Panc1 (cell line): ENCODE results near the gene FDCSP.

ENCODE experiments used
- POLR2AphosphoS5 ChIP-seq: IDR thresholded peaks from 2 replicates; pipeline ENCODE4 v1.6.1; 2012; ENCODE audit warnings: mild to moderate bottlenecking, low read depth, low read length, moderate library complexity
- SIN3A ChIP-seq: IDR thresholded peaks from 2 replicates; pipeline ENCODE4 v1.6.1; 2012; ENCODE audit warnings: low read depth, mild to moderate bottlenecking, low read length, moderate library complexity, borderline replicate concordance; ENCODE audit not compliant: insufficient read depth
- TF ChIP-seq, protein P1 (sequence below): fragments of 450-650 bp; IDR thresholded peaks from 2 replicates; pipeline ENCODE4 v1.5.1; 2017; ENCODE audit warnings: mild to moderate bottlenecking
- TF ChIP-seq, protein P2 (sequence below), 2 experiments: IDR thresholded peaks; 2 replicates each; pipeline ENCODE4 v1.6.1; 2011 to 2012; ENCODE audit warnings: low read depth in 2 of 2, control low read depth in 1 of 2, low read length in 1 of 2, mild to moderate bottlenecking in 1 of 2, moderate library complexity in 1 of 2; ENCODE audit not compliant: insufficient read depth in 1 of 2

DNA sequence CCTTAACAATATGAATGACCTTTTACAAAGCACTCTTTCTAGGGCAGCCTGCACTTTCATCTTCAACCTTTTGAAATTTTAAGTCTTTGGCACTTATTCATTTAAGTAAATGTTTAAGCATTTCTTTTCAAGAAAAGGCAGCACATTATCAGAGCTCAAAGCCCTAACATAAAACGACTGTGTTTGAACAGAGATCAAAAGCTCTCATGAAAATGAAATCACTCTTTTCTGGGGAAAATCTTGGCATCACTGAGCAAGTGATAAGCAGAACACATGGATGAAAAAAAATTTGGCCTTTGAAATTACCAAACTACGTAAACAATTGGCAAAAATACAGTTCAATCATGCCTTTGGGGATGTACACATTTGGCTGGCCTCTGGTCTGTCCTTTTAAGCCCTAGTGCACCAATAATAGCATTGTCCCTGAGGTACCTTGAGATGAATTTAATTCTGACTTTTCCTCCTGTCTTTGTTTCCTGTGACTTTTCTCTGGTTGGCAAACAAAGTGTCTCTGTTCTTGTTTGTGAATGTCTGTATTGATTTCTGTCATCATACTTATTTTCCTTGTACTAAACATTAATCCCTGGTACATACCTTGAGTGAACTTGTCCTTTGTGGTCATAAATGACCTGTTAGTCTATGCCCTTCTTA lies 43.3 kb upstream of the FDCSP start:
- TF ChIP-seq, protein P1, sequence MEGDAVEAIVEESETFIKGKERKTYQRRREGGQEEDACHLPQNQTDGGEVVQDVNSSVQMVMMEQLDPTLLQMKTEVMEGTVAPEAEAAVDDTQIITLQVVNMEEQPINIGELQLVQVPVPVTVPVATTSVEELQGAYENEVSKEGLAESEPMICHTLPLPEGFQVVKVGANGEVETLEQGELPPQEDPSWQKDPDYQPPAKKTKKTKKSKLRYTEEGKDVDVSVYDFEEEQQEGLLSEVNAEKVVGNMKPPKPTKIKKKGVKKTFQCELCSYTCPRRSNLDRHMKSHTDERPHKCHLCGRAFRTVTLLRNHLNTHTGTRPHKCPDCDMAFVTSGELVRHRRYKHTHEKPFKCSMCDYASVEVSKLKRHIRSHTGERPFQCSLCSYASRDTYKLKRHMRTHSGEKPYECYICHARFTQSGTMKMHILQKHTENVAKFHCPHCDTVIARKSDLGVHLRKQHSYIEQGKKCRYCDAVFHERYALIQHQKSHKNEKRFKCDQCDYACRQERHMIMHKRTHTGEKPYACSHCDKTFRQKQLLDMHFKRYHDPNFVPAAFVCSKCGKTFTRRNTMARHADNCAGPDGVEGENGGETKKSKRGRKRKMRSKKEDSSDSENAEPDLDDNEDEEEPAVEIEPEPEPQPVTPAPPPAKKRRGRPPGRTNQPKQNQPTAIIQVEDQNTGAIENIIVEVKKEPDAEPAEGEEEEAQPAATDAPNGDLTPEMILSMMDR, result no peak
- TF ChIP-seq POLR2AphosphoS5, result no peak
- no peak for TF ChIP-seq SIN3A
- TF ChIP-seq, protein P2, sequence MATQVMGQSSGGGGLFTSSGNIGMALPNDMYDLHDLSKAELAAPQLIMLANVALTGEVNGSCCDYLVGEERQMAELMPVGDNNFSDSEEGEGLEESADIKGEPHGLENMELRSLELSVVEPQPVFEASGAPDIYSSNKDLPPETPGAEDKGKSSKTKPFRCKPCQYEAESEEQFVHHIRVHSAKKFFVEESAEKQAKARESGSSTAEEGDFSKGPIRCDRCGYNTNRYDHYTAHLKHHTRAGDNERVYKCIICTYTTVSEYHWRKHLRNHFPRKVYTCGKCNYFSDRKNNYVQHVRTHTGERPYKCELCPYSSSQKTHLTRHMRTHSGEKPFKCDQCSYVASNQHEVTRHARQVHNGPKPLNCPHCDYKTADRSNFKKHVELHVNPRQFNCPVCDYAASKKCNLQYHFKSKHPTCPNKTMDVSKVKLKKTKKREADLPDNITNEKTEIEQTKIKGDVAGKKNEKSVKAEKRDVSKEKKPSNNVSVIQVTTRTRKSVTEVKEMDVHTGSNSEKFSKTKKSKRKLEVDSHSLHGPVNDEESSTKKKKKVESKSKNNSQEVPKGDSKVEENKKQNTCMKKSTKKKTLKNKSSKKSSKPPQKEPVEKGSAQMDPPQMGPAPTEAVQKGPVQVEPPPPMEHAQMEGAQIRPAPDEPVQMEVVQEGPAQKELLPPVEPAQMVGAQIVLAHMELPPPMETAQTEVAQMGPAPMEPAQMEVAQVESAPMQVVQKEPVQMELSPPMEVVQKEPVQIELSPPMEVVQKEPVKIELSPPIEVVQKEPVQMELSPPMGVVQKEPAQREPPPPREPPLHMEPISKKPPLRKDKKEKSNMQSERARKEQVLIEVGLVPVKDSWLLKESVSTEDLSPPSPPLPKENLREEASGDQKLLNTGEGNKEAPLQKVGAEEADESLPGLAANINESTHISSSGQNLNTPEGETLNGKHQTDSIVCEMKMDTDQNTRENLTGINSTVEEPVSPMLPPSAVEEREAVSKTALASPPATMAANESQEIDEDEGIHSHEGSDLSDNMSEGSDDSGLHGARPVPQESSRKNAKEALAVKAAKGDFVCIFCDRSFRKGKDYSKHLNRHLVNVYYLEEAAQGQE (IDR thresholded peaks at IDR 0.05; ENCODE audit: insufficient read depth in 1 of 2, low read depth in 2 of 2, low read length in 1 of 2), result no peak
